ENCODE results near the gene TRAIP.
A peak's percentile ranks its signal among the peaks of the same experiment; 100 is the strongest.
"Not testable (repeated sequence)": the region's sequence is repeated elsewhere in the genome, so short reads cannot be mapped to it uniquely, and the experiment has no call there.

Gene TRAIP

DNA sequence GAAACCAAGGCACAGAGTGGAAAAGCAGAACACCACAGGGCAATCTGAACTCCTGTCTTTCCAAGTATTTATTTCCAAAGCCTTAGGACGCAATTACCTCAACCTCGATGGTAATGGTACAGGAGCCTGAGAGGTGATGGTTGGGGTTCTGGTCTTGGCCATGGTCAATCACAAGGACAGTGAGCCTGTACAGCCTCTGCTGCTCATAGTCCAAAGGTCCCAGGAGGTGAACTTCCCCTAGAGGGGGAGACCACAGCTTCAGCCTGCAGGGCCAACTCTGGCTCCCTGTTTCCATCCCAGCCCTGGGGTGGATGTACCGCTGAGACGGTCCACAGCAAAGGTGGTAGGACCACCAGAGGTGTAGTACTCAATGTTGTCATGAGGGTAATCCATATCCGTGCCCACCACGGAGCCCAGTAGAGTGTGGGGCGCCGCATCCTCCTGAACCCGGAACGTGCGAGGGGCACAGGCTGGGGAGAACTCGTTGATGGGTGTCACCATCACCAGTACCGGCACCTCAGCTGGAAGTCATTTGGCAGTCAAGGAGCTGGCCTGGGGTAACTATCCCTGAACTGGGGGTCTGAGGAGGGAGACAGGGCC lies 62.8 kb downstream of the TRAIP start:
- Mint-ChIP-seq H3K27me3 (no peaks in the 10 kb centered on the region), H3K4me1 (ENCODE audit: low read depth) (no peaks in the 10 kb centered on the region), H3K4me3 (no peak overlapping the region), H3K9me3 (no peaks in the 10 kb centered on the region), H3K36me3 (ENCODE audit: low read depth) (no peaks in the 10 kb centered on the region), H3K27ac (no peak overlapping the region)

DNA sequence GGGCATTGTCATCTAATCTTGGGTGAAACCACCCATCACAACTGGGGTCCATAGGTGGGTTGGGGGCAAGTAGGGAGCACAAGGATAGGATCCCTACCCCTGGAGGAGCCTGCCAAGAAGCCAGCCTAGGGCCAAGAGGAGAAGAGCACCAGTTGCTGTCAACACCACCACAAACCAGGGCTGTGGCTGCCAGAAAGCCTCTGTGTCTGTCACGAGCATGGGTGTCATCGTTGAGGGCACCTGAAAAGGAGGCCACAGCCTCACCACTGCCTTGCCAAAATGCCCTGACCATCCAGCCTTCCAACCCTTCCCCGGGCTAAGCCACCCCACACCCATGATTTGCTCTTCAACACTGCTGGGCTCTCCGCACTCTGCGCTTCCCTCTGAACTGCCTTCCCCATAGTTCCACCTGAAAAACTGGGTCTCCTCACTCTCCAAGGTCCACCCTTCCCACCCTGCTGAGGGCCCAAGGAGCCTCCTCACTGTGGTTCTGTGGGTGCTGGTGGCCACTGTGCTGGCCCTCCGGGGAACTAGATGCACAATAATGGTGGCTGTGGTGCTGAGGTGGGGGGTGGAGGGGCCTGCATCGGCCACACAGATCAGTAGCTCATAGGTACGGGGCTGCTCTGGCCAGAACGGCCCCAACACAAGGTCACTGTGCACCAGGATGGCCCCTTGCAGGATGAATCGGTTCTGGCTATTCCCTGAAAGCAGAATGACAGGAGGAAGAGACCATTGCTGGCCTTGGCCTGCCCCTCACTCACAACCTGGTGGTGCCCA lies 63.8 kb downstream of the TRAIP start:
- H3K36me3 Mint-ChIP-seq (ENCODE audit: low read depth): no peaks in the 10 kb centered on the region
- H3K27me3 Mint-ChIP-seq: no peaks in the 10 kb centered on the region
- no peaks in the 10 kb centered on the region for H3K9me3 Mint-ChIP-seq

DNA sequence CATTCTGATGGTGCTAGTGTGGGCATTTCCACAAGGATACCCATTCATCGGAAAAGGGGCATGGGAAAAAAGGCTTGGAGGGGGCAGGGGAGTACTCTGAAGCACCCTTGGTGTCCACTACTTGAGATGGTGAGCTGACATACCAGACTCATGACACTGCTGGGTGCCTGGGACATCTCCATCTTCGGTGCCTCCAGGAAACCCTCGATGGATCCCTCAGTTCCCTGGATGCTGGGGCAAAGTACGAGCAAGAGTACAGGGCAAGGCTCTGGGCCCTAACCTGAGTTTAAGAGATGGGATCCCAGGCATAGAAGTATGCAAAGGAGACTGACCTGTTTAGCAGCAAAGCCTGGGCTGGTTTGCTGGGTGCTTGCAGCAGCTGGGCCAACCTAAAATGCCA lies 64.8 kb downstream of the TRAIP start:
- peaks cover 8% of the 10 kb centered on the region for H3K4me1 Mint-ChIP-seq (ENCODE audit: low read depth)
- no peaks in the 10 kb centered on the region for H3K9me3 Mint-ChIP-seq
- no peaks in the 10 kb centered on the region for H3K36me3 Mint-ChIP-seq (ENCODE audit: low read depth)
- no peak overlapping the region for H3K4me3 Mint-ChIP-seq
- H3K27ac Mint-ChIP-seq: no peak overlapping the region
- no peaks in the 10 kb centered on the region for H3K27me3 Mint-ChIP-seq

More for the DNA sequence above, 63.8 kb downstream of the TRAIP start:
- Mint-ChIP-seq H3K4me1 (ENCODE audit: low read depth) (no peaks in the 10 kb centered on the region), H3K27ac (no peak overlapping the region), H3K4me3 (no peak overlapping the region)

DNA sequence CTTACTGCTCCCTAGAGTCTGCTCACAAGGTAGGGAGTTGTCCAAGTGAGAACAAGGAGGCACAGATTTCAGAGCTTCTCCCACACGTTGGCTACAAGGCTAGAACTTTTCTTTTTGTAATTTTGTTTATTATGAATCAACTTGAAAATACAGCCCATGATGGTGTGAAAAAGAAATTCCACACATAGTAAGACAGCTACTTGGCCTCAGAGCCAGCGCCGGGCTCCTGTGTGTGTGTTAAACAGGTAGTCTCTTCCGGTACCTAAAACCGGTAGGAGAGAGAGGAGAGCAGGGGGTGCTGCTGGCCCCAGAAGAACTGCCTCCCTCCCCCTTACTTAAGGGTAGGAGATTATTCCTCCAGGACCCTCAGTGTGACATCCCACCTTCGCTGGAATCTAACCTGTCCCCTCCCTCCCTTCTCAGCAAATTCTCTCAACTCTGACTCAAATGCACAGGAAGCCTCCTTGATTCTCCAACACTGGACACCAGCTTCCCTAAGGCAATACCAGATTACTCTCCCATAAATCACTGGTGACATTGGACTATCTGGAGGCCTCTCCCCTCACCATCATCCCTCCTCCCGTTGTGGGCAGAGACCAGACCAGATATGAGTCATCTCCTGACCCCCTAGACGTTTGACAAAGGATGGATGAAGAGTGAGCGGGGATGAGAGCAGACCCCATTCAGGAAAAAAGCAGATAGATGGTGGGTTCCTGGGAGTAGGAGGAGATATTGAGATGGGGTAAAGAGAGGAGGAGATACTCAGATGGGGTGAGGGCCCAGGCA lies 65.5 kb downstream of the TRAIP start:
- no peaks in the 10 kb centered on the region for H3K27me3 Mint-ChIP-seq
- H3K4me3 Mint-ChIP-seq: no peak overlapping the region
- H3K9me3 Mint-ChIP-seq: no peaks in the 10 kb centered on the region
- peaks cover 9% of the 10 kb centered on the region for H3K4me1 Mint-ChIP-seq (ENCODE audit: low read depth)
- no peak overlapping the region for H3K27ac Mint-ChIP-seq
- H3K36me3 Mint-ChIP-seq (ENCODE audit: low read depth): no peaks in the 10 kb centered on the region

DNA sequence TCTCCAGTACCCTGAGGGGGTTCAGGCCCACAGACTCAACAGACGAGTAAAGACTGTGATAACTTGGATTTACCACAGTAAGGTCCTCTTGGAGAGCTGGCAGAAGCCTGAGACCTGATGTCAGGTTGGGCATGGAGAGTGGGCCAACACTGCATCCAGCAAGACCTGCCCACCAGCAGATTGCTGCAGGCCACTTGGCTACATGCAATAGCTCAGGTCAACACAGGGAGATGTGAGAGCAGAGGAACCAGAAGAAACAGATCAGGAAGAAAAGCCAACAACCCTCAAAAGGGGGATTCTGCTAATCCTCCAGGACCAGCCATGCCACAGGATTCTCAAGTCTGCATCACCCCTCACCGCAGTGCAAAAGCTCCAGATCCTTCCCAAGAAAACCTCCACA lies 68.3 kb downstream of the TRAIP start:
- H3K4me3 Mint-ChIP-seq: no peak overlapping the region
- no peaks in the 10 kb centered on the region for H3K9me3 Mint-ChIP-seq
- H3K27me3 Mint-ChIP-seq: no peaks in the 10 kb centered on the region
- peaks cover 15% of the 10 kb centered on the region for H3K36me3 Mint-ChIP-seq (ENCODE audit: low read depth)
- H3K4me1 Mint-ChIP-seq (ENCODE audit: low read depth): peaks cover 30% of the 10 kb centered on the region
- H3K27ac Mint-ChIP-seq: no peak overlapping the region

DNA sequence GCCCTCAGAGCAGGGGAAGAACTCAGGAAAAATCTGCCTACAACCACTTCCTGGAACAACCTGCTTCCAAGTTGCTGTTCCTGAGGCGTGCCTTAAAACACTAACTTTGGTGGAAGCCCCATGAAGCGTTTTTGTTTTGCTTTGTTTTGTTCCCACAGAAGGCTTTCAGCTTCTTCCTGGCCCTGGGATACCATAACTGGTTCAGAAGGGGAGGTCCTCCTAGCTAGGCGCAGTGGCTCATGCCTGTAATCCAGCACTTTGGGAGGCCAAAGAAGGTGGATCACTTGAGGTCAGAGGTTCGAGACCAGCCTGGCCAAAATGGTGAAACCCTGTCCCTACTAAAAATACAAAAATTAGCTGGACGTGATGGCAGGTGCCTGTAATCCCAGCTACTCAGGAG lies 68.8 kb downstream of the TRAIP start:
- H3K9me3 Mint-ChIP-seq: no peaks in the 10 kb centered on the region
- H3K27ac Mint-ChIP-seq: no peak overlapping the region
- H3K4me1 Mint-ChIP-seq (ENCODE audit: low read depth): peaks cover 31% of the 10 kb centered on the region
- peaks cover 15% of the 10 kb centered on the region for H3K36me3 Mint-ChIP-seq (ENCODE audit: low read depth)
- peak overlapping the region; percentile 98 for H3K4me3 Mint-ChIP-seq
- no peaks in the 10 kb centered on the region for H3K27me3 Mint-ChIP-seq

DNA sequence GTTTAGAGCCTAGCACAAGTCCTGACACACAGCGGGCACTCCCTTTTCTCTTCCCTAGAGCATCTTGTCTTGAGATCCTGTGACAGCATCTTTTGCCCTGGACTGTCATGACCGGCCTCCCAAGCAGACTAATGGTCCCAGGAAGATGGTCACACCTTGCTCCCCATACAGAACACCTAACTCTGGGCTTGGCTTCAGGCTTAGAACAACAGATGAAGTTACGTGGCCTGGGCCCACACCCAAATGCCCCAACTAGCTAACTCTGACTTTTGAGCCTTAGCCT lies 69.2 kb downstream of the TRAIP start:
- peak overlapping the region; percentile 98 for H3K4me3 Mint-ChIP-seq

DNA sequence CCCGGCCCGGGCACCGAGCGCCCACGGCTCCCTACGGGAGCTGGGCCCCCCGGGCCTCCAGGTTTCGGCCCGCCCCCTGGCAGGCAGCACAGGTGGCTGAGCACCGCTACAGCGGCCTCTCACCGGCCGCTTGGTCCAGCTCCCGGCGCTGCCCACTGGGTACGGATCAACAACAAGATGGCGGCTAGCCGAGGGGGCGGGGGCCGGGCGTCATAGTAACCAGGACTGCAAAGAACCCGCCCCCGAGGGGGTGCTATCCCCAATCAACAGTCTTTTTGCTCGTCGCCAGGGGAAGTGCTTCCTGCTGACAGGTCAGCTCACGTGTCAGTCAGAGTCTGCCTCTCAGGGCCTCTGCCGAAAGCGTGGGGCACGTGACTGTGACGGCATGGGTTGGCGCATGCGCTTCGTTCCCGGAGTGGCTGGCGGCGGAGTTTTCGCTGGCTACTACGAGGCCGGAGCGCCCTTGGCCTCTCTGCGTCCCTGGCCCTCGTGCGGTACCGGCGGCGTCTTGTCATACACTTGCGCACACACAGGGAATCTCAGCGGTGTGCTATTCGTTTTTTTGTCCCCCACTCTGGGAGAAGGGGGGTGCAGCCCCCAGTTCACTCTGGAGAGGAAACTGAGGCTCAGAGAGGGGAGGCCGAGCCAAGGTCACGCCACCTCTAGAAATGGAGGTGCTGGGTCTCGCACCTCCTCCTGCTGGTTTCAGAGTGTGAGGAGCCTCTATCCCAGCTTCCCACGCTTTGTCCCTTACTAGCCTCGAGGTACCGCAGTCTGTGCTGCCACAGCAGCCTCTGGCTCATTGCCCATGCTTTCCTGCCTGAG lies 69.8 kb downstream of the TRAIP start, which contains the start of gene IP6K1:
Gene IP6K1, minus strand, starts transcription at position 186 of the 825 bp plus-strand sequence. CDS start 38,502 bp downstream, outside the sequence.
- Mint-ChIP-seq H3K9me3 (no peaks in the 10 kb centered on the region), H3K27ac (peak within 1 kb of the TSS; percentile 95), H3K4me1 (ENCODE audit: low read depth) (peaks cover 34% of the 10 kb centered on the region), H3K36me3 (ENCODE audit: low read depth) (peaks cover 16% of the 10 kb centered on the region), H3K4me3 (peak within 1 kb of the TSS; percentile 98), H3K27me3 (no peaks in the 10 kb centered on the region)

More for the DNA sequence above, 69.2 kb downstream of the TRAIP start:
- Mint-ChIP-seq H3K4me1 (ENCODE audit: low read depth) (peaks cover 34% of the 10 kb centered on the region), H3K27ac (peak overlapping the region; percentile 95), H3K27me3 (no peaks in the 10 kb centered on the region), H3K9me3 (no peaks in the 10 kb centered on the region), H3K36me3 (ENCODE audit: low read depth) (peaks cover 15% of the 10 kb centered on the region)

DNA sequence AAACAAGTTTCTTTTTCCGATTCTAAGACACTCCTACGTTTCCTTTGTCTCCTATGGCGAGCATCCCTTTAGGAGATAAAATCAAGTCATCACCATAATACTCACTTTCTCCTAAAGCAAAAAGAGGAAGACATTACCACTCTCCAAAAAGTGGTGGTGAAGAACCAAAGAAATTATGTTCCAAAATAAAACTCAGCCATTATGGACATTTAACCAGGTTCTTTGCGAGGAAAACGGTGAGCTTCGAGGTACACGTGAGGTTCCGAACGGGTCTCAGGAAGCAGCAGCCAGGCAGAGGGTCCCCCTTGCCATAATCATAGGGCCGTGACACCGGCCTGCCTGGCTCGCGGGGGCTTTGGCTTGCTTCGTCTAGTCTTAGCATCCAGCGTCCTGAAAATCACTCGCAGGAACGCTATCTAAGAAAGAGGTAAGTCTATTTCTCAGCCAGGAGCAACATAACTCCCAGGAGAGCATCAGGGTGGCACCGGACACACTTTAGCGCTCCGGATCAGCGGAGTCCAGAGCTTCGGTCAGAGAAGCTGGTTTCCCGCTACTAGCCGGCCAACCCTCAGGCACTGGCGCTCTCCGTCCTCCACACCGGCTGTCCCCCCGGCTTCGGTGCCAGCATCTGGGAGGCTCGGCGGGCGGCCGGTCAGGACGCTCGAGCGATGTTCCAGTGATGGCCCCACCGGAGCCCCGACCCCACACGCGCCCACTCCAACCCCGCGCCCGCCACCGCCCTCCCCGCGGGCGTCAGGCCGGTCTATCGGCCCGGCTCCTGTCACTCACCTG lies 70.6 kb downstream of the TRAIP start:
- H3K9me3 Mint-ChIP-seq: no peaks in the 10 kb centered on the region
- H3K36me3 Mint-ChIP-seq (ENCODE audit: low read depth): peaks cover 20% of the 10 kb centered on the region
- no peaks in the 10 kb centered on the region for H3K27me3 Mint-ChIP-seq

DNA sequence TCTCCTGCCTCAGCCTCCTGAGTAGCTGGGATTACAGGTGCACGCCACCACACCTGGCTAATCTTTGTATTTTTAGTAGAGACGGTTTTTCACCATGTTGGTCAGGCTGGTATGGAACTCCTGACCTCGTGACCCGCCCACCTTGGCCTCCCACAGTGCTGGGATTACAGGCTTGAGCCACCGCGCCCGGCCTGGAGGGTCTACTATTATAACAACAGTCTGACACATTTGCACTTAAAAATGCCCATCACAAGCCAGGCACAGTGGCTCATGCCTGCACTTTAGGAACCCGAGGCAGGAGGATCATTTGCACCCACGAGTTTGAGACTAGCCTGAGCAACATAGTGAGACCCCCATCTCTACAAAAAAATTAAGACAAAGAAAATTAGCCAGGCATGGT lies 74.1 kb downstream of the TRAIP start:
- Mint-ChIP-seq H3K4me1 (ENCODE audit: low read depth) (peaks cover 55% of the 10 kb centered on the region), H3K36me3 (ENCODE audit: low read depth) (peaks cover 33% of the 10 kb centered on the region)
- H3K9me3 Mint-ChIP-seq, H3K27ac Mint-ChIP-seq, H3K27me3 Mint-ChIP-seq, H3K4me3 Mint-ChIP-seq: not testable (repeated sequence)

More for the DNA sequence above, 70.6 kb downstream of the TRAIP start:
- H3K27ac Mint-ChIP-seq: peak overlapping the region; percentile 91
- H3K4me1 Mint-ChIP-seq (ENCODE audit: low read depth): peaks cover 40% of the 10 kb centered on the region
- peak overlapping the region; percentile 98 for H3K4me3 Mint-ChIP-seq

DNA sequence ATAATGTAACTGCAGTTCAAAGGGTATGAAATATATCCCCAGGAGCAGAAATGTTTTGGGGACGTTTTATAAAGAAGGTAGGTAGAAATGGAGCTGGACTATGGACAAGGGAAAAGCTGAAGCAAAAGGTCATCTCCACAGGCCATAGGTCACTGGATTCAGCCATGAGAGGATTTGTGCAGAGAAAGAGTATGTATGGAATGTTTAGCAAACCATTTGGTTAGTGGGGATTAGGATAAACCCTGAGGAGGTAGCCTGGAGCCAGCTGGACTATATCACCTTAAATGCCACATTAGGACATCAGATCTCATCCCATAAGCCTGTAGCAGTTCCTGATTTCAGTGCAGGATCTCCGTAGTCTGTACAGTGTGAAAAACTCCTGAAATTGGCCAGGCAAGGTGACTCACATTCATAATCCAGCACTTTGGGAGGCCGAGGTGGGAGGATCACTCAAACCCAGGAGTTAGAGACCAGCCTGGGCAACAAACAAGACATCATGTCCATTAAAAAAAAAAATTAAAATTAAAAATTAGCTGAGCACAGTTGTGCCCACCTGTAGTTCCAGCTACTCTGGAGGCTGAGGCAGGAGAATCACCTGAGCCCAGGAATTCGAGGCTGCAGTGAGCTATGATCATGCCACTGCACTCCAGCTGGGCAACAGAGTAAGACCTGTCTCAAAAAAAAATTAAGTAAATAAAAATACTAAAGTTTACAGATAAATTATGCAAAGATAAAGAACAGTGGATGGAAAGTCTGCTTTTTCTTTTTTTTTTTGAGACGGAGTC lies 74.8 kb downstream of the TRAIP start:
- H3K9me3 Mint-ChIP-seq: no peaks in the 10 kb centered on the region
- H3K27ac Mint-ChIP-seq: no peak overlapping the region
- H3K27me3 Mint-ChIP-seq: no peaks in the 10 kb centered on the region
- peaks cover 53% of the 10 kb centered on the region for H3K4me1 Mint-ChIP-seq (ENCODE audit: low read depth)
- peaks cover 37% of the 10 kb centered on the region for H3K36me3 Mint-ChIP-seq (ENCODE audit: low read depth)
- no peak overlapping the region for H3K4me3 Mint-ChIP-seq

DNA sequence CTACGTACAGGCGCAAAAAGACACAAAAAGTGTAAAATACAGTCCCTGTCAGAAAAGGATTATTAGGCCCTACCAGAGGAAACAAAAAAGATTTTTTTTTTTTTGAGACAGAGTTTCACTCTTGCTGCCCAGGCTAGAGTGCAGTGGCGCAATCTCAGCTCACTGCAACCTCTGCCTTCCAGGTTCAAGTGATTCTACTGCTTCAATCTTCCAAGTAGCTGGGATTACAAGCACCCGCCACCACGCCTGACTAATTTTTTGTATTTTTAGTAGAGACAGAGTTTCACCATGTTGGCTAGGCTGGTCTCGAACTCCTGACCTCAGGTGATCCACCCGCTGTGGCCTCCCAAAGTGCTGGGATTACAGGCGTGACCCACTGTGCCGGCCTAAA lies 75.4 kb downstream of the TRAIP start:
- peaks cover 39% of the 10 kb centered on the region for H3K36me3 Mint-ChIP-seq (ENCODE audit: low read depth)
- H3K4me1 Mint-ChIP-seq (ENCODE audit: low read depth): peaks cover 53% of the 10 kb centered on the region
- not testable (repeated sequence) for H3K27ac Mint-ChIP-seq, H3K4me3 Mint-ChIP-seq, H3K9me3 Mint-ChIP-seq, H3K27me3 Mint-ChIP-seq

DNA sequence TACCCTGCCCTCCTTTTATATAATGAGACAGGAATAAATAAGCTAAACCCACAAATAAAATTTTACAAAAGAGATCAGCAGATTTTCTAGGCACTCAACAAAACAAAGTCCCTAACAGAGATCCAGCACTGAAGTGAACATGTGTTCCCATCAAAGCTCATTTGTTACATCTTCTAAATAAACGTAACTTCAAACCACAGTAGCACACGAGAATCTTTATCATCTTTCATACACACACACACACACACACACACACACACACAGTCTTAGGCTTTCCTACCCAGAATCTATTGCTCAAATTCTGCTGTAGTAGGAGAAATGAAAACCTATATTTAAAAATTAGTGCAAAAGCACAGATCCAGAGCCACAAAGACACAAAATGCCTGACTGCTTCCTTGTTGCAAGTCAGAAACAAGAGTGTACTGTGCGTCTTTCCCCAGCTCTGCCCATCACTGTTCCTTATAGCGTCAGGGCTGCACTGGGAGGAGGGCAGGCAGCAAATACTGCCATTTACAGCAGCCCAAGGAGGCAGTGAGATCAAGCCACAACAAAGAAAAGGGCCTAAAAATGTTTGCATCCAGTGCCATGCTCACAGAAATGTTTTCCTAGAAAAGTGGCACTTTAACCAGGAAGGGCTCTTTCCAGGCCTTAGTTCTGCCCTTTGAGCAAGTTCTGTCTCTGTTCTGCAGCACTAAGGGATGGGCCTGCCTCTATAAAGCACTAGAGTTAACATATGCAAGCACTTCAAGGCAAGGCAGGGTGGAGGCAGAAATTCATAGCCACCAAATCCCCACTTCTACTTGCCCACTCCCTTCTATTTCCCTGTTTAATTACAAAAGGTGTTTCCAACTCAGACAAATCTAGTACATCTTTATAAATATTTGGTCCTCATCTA lies 76.0 kb downstream of the TRAIP start:
- Mint-ChIP-seq H3K27me3 (no peaks in the 10 kb centered on the region), H3K4me1 (ENCODE audit: low read depth) (peaks cover 48% of the 10 kb centered on the region), H3K4me3 (no peak overlapping the region), H3K27ac (peak overlapping the region; percentile 21), H3K9me3 (no peaks in the 10 kb centered on the region), H3K36me3 (ENCODE audit: low read depth) (peaks cover 35% of the 10 kb centered on the region)
